Measurements from ENCODE around the gene KCNQ4.

- no peak for TF ChIP-seq USF2 (IDR thresholded peaks at IDR 0.05; ENCODE audit: low read length)
- no peak for TF ChIP-seq SP1 (IDR thresholded peaks at IDR 0.05; ENCODE audit: low read depth, low read length)
- TF ChIP-seq POLR2A (IDR thresholded peaks at IDR 0.05; ENCODE audit: control extremely low read depth in 1 of 2, low read depth in 2 of 2, low read length in 2 of 2): no peak
- TF ChIP-seq KDM1A (IDR thresholded peaks at IDR 0.05; ENCODE audit: borderline replicate concordance, low read length): no peak
- TF ChIP-seq EZH2 (IDR thresholded peaks at IDR 0.05; ENCODE audit: low read depth, low read length, severe bottlenecking): no peak
- no peak for TF ChIP-seq CTCF (IDR thresholded peaks at IDR 0.05; ENCODE audit: control extremely low read depth in 1 of 3, insufficient read depth in 1 of 3, low read depth in 1 of 3, low read length in 3 of 3)
- no peak for TF ChIP-seq BRCA1 (IDR thresholded peaks at IDR 0.05; ENCODE audit: low read depth, low read length)
- TF ChIP-seq RNF2 (IDR thresholded peaks at IDR 0.05; ENCODE audit: borderline replicate concordance, low read depth, low read length, missing control alignments, poor library complexity, severe bottlenecking): no peak
- no peak for TF ChIP-seq ATF3 (IDR thresholded peaks at IDR 0.05; ENCODE audit: insufficient read depth, low read depth, low read length)
- no peak for TF ChIP-seq POLR2AphosphoS5 (IDR thresholded peaks at IDR 0.05; ENCODE audit: low read depth, low read length)
- no peak for TF ChIP-seq SIRT6 (IDR thresholded peaks at IDR 0.05; ENCODE audit: low read length)
Observed at GRCh38 chr1:40838980-40839942, 55.7 kb downstream of the KCNQ4 start.
